Activated T-helper 1 cell treated with anti-CD3 and anti-CD28 coated beads, Interleukin-12 subunit alpha, Interleukin-12 subunit beta, Interleukin-2, Interleukin-4 antibody, amounts not matched to agents 30 ng/mL and 10 ng/mL and 1 ng/mL, durations not matched to agents 14 hours and 24 hours and 36 hours (primary cell): Measurements from ENCODE around the gene GID8. TPM values are rescaled to one million over a fixed set of nuclear protein-coding genes. Genes with fewer than 3 reads are reported as not detected.

Experiments
- DNase-seq: peaks from one replicate; pipeline ENCODE4 v3.0.0; 2021; ENCODE audit warnings: low spot score
- H3K27ac Mint-ChIP-seq: one replicate; pipeline ENCODE4 v1.8.0; 2021; ENCODE audit warnings: mild to moderate bottlenecking, mixed read lengths
- H3K27me3 Mint-ChIP-seq: one replicate; pipeline ENCODE4 v1.8.0; 2022; ENCODE audit warnings: mild to moderate bottlenecking, moderate library complexity, mixed read lengths; ENCODE audit not compliant: insufficient read depth
- H3K36me3 Mint-ChIP-seq: one replicate; pipeline ENCODE4 v1.8.0; 2021; ENCODE audit warnings: low read depth, mixed read lengths
- H3K4me1 Mint-ChIP-seq: one replicate; pipeline ENCODE4 v1.8.0; 2021; ENCODE audit warnings: low read depth, mixed read lengths
- H3K4me3 Mint-ChIP-seq: one replicate; pipeline ENCODE4 v1.8.0; 2021; ENCODE audit warnings: mild to moderate bottlenecking, moderate library complexity, mixed read lengths
- H3K9me3 Mint-ChIP-seq: one replicate; pipeline ENCODE4 v1.8.0; 2021; ENCODE audit warnings: mixed read lengths
- intact Hi-C: fragments of 100-400 bp; cut with micrococcal nuclease; formaldehyde crosslinking; loops from one replicate; pipeline ENCODE4 v1.15.1; 2024
- total RNA-seq: library from RNA; stranded (reverse); gene quantifications from 2 replicates; pipeline ENCODE4 v1.2.3, GENCODE V29; 2022

GID8 gene
- total RNA-seq, 1 donor from 2014 or later = 52.5 TPM

GRCh38 chr20:62907384-62908317 is 30.3 kb upstream of the GID8 start:
- H3K4me1 Mint-ChIP-seq = no peaks in the 10 kb centered on the region
- intact Hi-C loops = no loop called here
- H3K9me3 Mint-ChIP-seq = no peaks in the 10 kb centered on the region
- no peak overlapping the region for H3K27ac Mint-ChIP-seq
- no peak for DNase-seq
- peaks cover 62% of the 10 kb centered on the region for H3K36me3 Mint-ChIP-seq
- H3K27me3 Mint-ChIP-seq = no peaks in the 10 kb centered on the region
- no peak overlapping the region for H3K4me3 Mint-ChIP-seq

DNA sequence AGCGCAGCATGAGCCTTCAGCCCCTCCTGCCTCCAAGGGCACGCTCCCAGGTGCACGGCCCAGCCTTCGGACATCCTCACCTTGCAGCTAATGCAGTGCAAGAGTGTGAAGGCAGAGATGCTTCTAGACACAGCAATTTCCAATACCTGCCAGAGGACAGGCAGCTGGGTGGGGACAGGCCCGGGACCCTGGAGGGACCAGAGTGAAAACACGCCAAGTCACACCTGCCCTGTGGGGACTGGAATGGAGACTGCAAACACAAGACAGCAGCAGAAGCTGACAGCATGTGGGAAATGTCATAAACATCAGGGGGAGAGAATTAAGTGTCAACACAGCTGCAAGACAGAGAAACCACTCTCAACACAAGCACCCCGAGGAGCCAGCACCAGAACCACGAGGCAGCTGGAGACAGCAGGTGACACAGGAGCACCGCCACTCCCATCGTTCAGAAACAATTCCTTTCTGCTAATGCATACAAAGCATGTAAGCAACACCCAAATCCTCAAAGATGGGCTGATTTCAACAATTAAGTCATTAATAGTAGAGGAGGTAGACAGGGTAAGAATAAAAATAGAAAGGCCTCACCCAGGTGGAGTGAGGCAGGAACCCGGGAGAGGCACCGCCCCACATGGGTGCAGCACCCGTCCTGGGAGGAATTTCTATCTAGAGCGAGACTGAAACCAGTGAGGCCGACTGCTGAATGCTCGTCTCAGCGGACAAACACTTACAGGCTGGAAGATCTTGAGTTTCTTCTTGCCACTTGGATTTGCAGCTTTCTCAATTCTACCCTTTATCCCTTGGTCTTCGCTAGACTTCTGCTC is 28.8 kb upstream of the GID8 start:
- H3K27ac Mint-ChIP-seq = no peak overlapping the region

DNA sequence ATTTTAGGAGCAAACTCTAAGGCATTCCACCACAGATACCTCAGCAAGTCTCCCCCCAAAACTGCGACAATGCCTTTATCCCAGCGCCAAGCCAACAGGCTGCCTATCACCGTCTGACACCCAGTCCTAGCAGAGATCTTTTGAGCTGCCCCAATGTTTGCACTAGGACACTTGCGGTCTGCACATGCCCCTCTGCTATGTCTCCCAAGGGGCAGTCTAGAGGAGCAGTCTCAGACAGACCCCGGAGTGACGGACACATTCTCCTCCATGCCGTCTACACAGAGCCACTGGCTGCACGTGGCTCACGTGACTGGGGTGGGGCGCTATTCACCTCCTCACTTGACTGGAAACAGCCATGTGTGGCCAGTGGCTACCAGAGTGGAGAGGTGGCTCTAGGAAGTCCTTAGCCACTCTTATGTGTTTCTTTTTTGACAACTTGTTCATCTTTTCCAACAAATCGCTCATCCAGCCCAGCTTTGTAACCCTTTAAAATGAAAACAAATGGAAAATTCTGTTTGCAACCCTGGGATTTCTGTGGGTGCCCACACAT is 27.7 kb upstream of the GID8 start:
- H3K36me3 Mint-ChIP-seq = peaks cover 52% of the 10 kb centered on the region
- no peak overlapping the region for H3K4me3 Mint-ChIP-seq
- no peaks in the 10 kb centered on the region for H3K27me3 Mint-ChIP-seq
- intact Hi-C loops = no loop called here
- H3K4me1 Mint-ChIP-seq = peaks cover 11% of the 10 kb centered on the region
- no peak overlapping the region for H3K27ac Mint-ChIP-seq
- DNase-seq = no peak
- H3K9me3 Mint-ChIP-seq = no peaks in the 10 kb centered on the region

More for the DNA sequence above, 28.8 kb upstream of the GID8 start:
- no peaks in the 10 kb centered on the region for H3K27me3 Mint-ChIP-seq
- peaks cover 4% of the 10 kb centered on the region for H3K4me1 Mint-ChIP-seq
- intact Hi-C loops = no loop called here
- H3K4me3 Mint-ChIP-seq = no peak overlapping the region
- H3K9me3 Mint-ChIP-seq = no peaks in the 10 kb centered on the region
- no peak for DNase-seq
- H3K36me3 Mint-ChIP-seq = peaks cover 57% of the 10 kb centered on the region

- Mint-ChIP-seq H3K4me3 (no peak overlapping the region), H3K9me3 (no peaks in the 10 kb centered on the region), H3K36me3 (peaks cover 48% of the 10 kb centered on the region), H3K27me3 (no peaks in the 10 kb centered on the region), H3K27ac (no peak overlapping the region), H3K4me1 (peaks cover 16% of the 10 kb centered on the region)
- no peak for DNase-seq
- intact Hi-C loops = no loop called here
Measured at GRCh38 chr20:62910777-62911497, 27.0 kb upstream of the GID8 start.

- Mint-ChIP-seq H3K4me1 (peaks cover 20% of the 10 kb centered on the region), H3K4me3 (no peak overlapping the region)
Measured at GRCh38 chr20:62911701-62912280, 26.2 kb upstream of the GID8 start.

GRCh38 chr20:62913043-62913630 is 24.8 kb upstream of the GID8 start:
- H3K27me3 Mint-ChIP-seq = no peaks in the 10 kb centered on the region
- H3K4me1 Mint-ChIP-seq = peaks cover 33% of the 10 kb centered on the region
- H3K27ac Mint-ChIP-seq = no peak overlapping the region
- peaks cover 34% of the 10 kb centered on the region for H3K36me3 Mint-ChIP-seq
- H3K4me3 Mint-ChIP-seq = no peak overlapping the region
- no peak for DNase-seq
- H3K9me3 Mint-ChIP-seq = no peaks in the 10 kb centered on the region
- intact Hi-C loops = no loop called here

More at GRCh38 chr20:62911701-62912280, 26.2 kb upstream of the GID8 start:
- Mint-ChIP-seq H3K27me3 (no peaks in the 10 kb centered on the region), H3K9me3 (no peaks in the 10 kb centered on the region), H3K27ac (no peak overlapping the region), H3K36me3 (peaks cover 39% of the 10 kb centered on the region)
- no peak for DNase-seq
- intact Hi-C loops = no loop called here

GRCh38 chr20:62914436-62914835 is 23.5 kb upstream of the GID8 start:
- no peaks in the 10 kb centered on the region for H3K27me3 Mint-ChIP-seq

DNA sequence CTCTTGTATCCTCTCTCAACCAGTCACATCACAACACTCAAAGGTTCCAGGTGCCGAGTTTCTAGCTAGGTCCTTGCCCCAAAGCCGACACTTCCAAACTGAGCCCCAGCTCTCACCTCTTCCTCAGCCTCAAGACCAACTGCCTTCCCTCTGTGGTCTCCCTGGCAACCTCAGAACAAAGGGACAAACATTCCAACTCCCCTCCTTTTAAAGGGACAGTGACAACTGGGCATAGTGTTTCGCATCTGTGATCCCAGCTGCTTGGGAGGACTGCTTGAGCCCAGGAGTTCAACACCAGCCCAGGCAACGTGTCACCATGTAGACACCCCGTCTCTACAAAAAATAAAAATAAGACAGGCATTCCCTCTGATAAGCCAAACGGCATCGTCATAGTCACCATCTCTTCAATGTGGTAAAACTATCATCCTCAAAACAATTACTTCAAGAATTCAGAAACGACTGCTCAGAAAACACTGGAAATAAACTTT is 22.9 kb upstream of the GID8 start:
- H3K36me3 Mint-ChIP-seq = peaks cover 24% of the 10 kb centered on the region
- H3K27me3 Mint-ChIP-seq = no peaks in the 10 kb centered on the region
- no peaks in the 10 kb centered on the region for H3K9me3 Mint-ChIP-seq
- DNase-seq = no peak
- intact Hi-C loops = no loop called here
- no peak overlapping the region for H3K4me3 Mint-ChIP-seq
- H3K27ac Mint-ChIP-seq = peak overlapping the region; percentile 73
- peaks cover 52% of the 10 kb centered on the region for H3K4me1 Mint-ChIP-seq

More at GRCh38 chr20:62914436-62914835, 23.5 kb upstream of the GID8 start:
- no peak for DNase-seq
- H3K36me3 Mint-ChIP-seq = peaks cover 29% of the 10 kb centered on the region
- peaks cover 46% of the 10 kb centered on the region for H3K4me1 Mint-ChIP-seq
- no peak overlapping the region for H3K27ac Mint-ChIP-seq
- H3K4me3 Mint-ChIP-seq = no peak overlapping the region
- intact Hi-C loops = no loop called here
- no peaks in the 10 kb centered on the region for H3K9me3 Mint-ChIP-seq

- H3K27ac Mint-ChIP-seq = no peak overlapping the region
- no peak overlapping the region for H3K4me3 Mint-ChIP-seq
- no peaks in the 10 kb centered on the region for H3K27me3 Mint-ChIP-seq
- no peak for DNase-seq
- H3K36me3 Mint-ChIP-seq = peaks cover 11% of the 10 kb centered on the region
- intact Hi-C loops = no loop called here
- peaks cover 64% of the 10 kb centered on the region for H3K4me1 Mint-ChIP-seq
- no peaks in the 10 kb centered on the region for H3K9me3 Mint-ChIP-seq
Measured at GRCh38 chr20:62916703-62917476, 21.1 kb upstream of the GID8 start.

DNA sequence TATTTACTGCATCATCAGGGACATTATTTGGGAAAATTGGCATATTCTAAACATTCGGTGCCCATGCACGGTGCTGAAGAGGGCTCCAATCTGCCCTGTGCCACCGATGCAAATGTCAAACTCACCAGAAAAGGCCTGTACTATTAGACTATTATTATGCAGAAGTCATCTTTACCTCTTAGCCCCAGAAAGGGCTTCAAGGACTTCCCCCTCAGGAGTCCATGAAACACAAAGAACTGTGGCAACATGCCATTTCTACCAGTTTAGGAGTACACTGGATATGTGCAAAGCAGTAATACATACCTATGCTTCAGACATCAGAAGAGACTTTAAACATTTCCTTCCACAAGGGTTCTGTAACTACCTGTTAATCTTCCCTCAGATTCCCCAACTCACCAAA is 20.2 kb upstream of the GID8 start:
- Mint-ChIP-seq H3K4me1 (peaks cover 72% of the 10 kb centered on the region), H3K27me3 (no peaks in the 10 kb centered on the region), H3K4me3 (peak overlapping the region; percentile 81), H3K36me3 (peaks cover 12% of the 10 kb centered on the region), H3K27ac (peak overlapping the region; percentile 91), H3K9me3 (no peaks in the 10 kb centered on the region)
- intact Hi-C loops = loop anchor here (1.0 kb wide), 1 partner anchor 12 kb away; no protein-coding TSS in a partner anchor
- DNase-seq = no peak

GRCh38 chr20:62918147-62918546 is 19.8 kb upstream of the GID8 start:
- intact Hi-C loops = loop anchor here (1.0 kb wide), 1 partner anchor 11 kb away; no protein-coding TSS in a partner anchor
- Mint-ChIP-seq H3K4me1 (peaks cover 74% of the 10 kb centered on the region), H3K4me3 (peak overlapping the region; percentile 81), H3K9me3 (no peaks in the 10 kb centered on the region), H3K27me3 (no peaks in the 10 kb centered on the region), H3K36me3 (peaks cover 10% of the 10 kb centered on the region), H3K27ac (peak overlapping the region; percentile 91)
- no peak for DNase-seq
